Endothelial cell of umbilical vein (primary cell): ENCODE data around the gene AGFG2. TPM values are rescaled to one million over a fixed set of nuclear protein-coding genes. Genes with fewer than 3 reads are reported as not detected.

Source experiments
- BruUV-seq: library from RNA; stranded (reverse); fragments of 400-500 nt; replicated peaks from 2 replicates; lab custom pipeline; 2021; lab: Mats Ljungman, UMichigan
- CTCF ChIA-PET: fragments of 300-600, 350-600 bp; sonication (Branson Sonifier 250); formaldehyde crosslinking; loops from one replicate; lab custom pipeline; 2021; ENCODE audit warnings: antibody characterized with exemption, inconsistent platforms; lab: Charles Lee
- POLR2A ChIA-PET: fragments of 300-600, 350-600 bp; sonication (Branson Sonifier 250); formaldehyde crosslinking; loops from one replicate; lab custom pipeline; 2021; ENCODE audit warnings: antibody characterized with exemption, inconsistent platforms; lab: Charles Lee
- DNase-seq: peaks from one replicate; pipeline ENCODE4 v3.0.0-alpha.2; 2011; ENCODE audit warnings: low read depth, low spot score
- FAIRE-seq: peaks from 2 replicates; lab custom pipeline; 2011; peaks lifted over from hg19 to GRCh38; lab: Jason Lieb, UNC
- H2AFZ ChIP-seq: 2 replicates; pipeline ENCODE4 v1.6.0; 2012; ENCODE audit warnings: low read depth, low read length, control low read depth, inconsistent platforms
- H3K27ac ChIP-seq: 2 replicates; pipeline ENCODE4 v1.5.1; 2011; ENCODE audit warnings: low read depth, mild to moderate bottlenecking, control low read depth, low read length, moderate library complexity; ENCODE audit not compliant: insufficient read depth
- H3K27me3 ChIP-seq, 2 experiments: 2 replicates each; pipeline versions ENCODE4 v1.6.0 to v1.6.1; 2011; ENCODE audit warnings: low read length in 2 of 2, mixed read lengths in 1 of 2; ENCODE audit not compliant: control insufficient read depth in 2 of 2, insufficient read depth in 2 of 2
- H3K36me3 ChIP-seq, 2 experiments: 2 replicates in 1 of 2; 3 replicates in 1 of 2; pipeline ENCODE4 v1.5.1; 2011; ENCODE audit warnings: low read length in 2 of 2, mild to moderate bottlenecking in 1 of 2, moderate library complexity in 1 of 2; ENCODE audit not compliant: control insufficient read depth in 2 of 2, insufficient read depth in 2 of 2; ENCODE audit errors: extremely low read depth in 1 of 2
- H3K4me1 ChIP-seq: 3 replicates; pipeline ENCODE4 v1.5.1; 2011; ENCODE audit warnings: mild to moderate bottlenecking, low read length; ENCODE audit not compliant: control insufficient read depth, insufficient read depth; ENCODE audit errors: extremely low read depth
- H3K4me2 ChIP-seq: 2 replicates; pipeline ENCODE4 v1.6.1; 2011; ENCODE audit warnings: low read length, control low read depth, mixed read lengths; ENCODE audit not compliant: insufficient read depth
- H3K4me3 ChIP-seq, 3 experiments: fragments of 200-600 bp in 1 of 3; sonication (generic), shearing (Covaris generic) in 1 of 3; replicated peaks in 1 of 3; 2 replicates each; pipeline ENCODE4 v1.5.1; 2011 to 2016; ENCODE audit warnings: control low read depth in 3 of 3, low read length in 3 of 3, mild to moderate bottlenecking in 2 of 3, inconsistent platforms in 1 of 3, low read depth in 1 of 3, moderate library complexity in 1 of 3; ENCODE audit not compliant: insufficient read depth in 1 of 3
- H3K79me2 ChIP-seq: 2 replicates; pipeline ENCODE4 v1.6.0; 2012; ENCODE audit warnings: low read length, inconsistent platforms; ENCODE audit not compliant: control insufficient read depth, insufficient read depth
- H3K9ac ChIP-seq: replicated peaks from 2 replicates; pipeline ENCODE3; 2011; ENCODE audit warnings: low read length, control low read depth; ENCODE audit not compliant: insufficient read depth; ENCODE audit errors: extremely low read depth
- H3K9me1 ChIP-seq: replicated peaks from 3 replicates; pipeline ENCODE4 v1.6.0; 2011; ENCODE audit warnings: mild to moderate bottlenecking, low read length; ENCODE audit not compliant: control insufficient read depth, insufficient read depth; ENCODE audit errors: extremely low read depth
- H3K9me3 ChIP-seq: replicated peaks from 2 replicates; pipeline ENCODE4 v1.5.1; 2012; ENCODE audit warnings: low read length, inconsistent platforms; ENCODE audit not compliant: control insufficient read depth, insufficient read depth
- H4K20me1 ChIP-seq: replicated peaks from 2 replicates; pipeline ENCODE3; 2011; ENCODE audit warnings: mild to moderate bottlenecking, low read length; ENCODE audit not compliant: control insufficient read depth, insufficient read depth; ENCODE audit errors: extremely low read depth
- CTCF ChIP-seq, 2 donors: IDR thresholded peaks; 1 replicate in 1 of 2; 2 replicates in 1 of 2; pipeline ENCODE4 v1.5.1; 2011; ENCODE audit warnings: low read length in 2 of 2, mild to moderate bottlenecking in 2 of 2, moderate library complexity in 2 of 2, control low read depth in 1 of 2, inconsistent platforms in 1 of 2, low read depth in 1 of 2; ENCODE audit not compliant: insufficient read depth in 1 of 2; ENCODE audit errors: extremely low read depth in 1 of 2
- EZH2 ChIP-seq: IDR thresholded peaks from 2 replicates; pipeline ENCODE4 v1.6.1; 2012; ENCODE audit warnings: borderline replicate concordance, low read depth, mild to moderate bottlenecking, moderate library complexity, low read length, inconsistent platforms; ENCODE audit not compliant: severe bottlenecking
- FOS ChIP-seq: IDR thresholded peaks from 2 replicates; pipeline ENCODE4 v1.6.1; 2011; ENCODE audit warnings: mild to moderate bottlenecking, low read length, moderate library complexity, borderline replicate concordance; ENCODE audit not compliant: insufficient read depth
- GATA2 ChIP-seq: IDR thresholded peaks from 2 replicates; pipeline ENCODE4 v1.7.0; 2011; ENCODE audit warnings: low read depth, mild to moderate bottlenecking, moderate library complexity, mixed read lengths, low read length; ENCODE audit not compliant: insufficient read length, insufficient read depth
- JUN ChIP-seq: IDR thresholded peaks from 2 replicates; pipeline ENCODE4 v1.6.1; 2011; ENCODE audit warnings: borderline replicate concordance, low read depth; ENCODE audit not compliant: insufficient read length, insufficient read depth
- MAX ChIP-seq: IDR thresholded peaks from 2 replicates; pipeline ENCODE4 v1.6.1; 2011; ENCODE audit not compliant: insufficient read depth, insufficient read length
- MYC ChIP-seq: IDR thresholded peaks from one replicate; pipeline ENCODE4 v1.6.1; 2011; ENCODE audit warnings: mild to moderate bottlenecking, low read depth, low read length
- POLR2A ChIP-seq: IDR thresholded peaks from 2 replicates; pipeline ENCODE4 v1.6.1; 2012; ENCODE audit warnings: low read depth, mild to moderate bottlenecking, control low read depth, low read length
- POLR2AphosphoS5 ChIP-seq: IDR thresholded peaks from 2 replicates; pipeline ENCODE4 v1.6.1; 2012; ENCODE audit warnings: low read depth, mild to moderate bottlenecking, control low read depth, low read length, moderate library complexity; ENCODE audit not compliant: insufficient read depth
- dilution Hi-C: fragments of 300-500 bp; cut with MboI; formaldehyde crosslinking; loops from one replicate; pipeline ENCODE4 v1.15.0; 2019; ENCODE audit warnings: low sequenced_read_pairs; ENCODE audit not compliant: extremely low pct_ligation_motif_present
- intact Hi-C: fragments of 100-400 bp; cut with micrococcal nuclease; formaldehyde crosslinking; loops from one replicate; pipeline ENCODE4 v1.10.0; 2022
- polyA plus RNA-seq, 4 experiments: library from polyadenylated mRNA; depleted of rRNA in 3 of 4; stranded (reverse) in 3 of 4; unstranded in 1 of 4; fragments of >200 nt; gene quantifications; 2 replicates each; pipeline versions ENCODE4 v1.2.1 to v1.2.3, GENCODE V29; 2011 to 2012; ENCODE audit warnings: missing spikeins in 1 of 4
- total RNA-seq: library from RNA; stranded (reverse); gene quantifications from 2 replicates; pipeline ENCODE4 v1.2.3, GENCODE V29; 2021

AGFG2 gene
- total and polyA plus RNA-seq, 2 donors (not counting 3 experiments of a cell fraction or from before 2014, with no cell fraction given), result 33.6 to 44.6 TPM

- H3K36me3 ChIP-seq, result no peaks in the 10 kb centered on the region
- intact Hi-C loops (no loop called here), dilution Hi-C loops (no loop called here)
- no peaks in the 10 kb centered on the region for H4K20me1 ChIP-seq
- H3K79me2 ChIP-seq, result no peaks in the 10 kb centered on the region
- peaks cover 11% of the 10 kb centered on the region for H3K4me1 ChIP-seq
- H3K9me3 ChIP-seq, result no peaks in the 10 kb centered on the region
- H3K4me2 ChIP-seq, result no peak overlapping the region
- no peak overlapping the region for H2AFZ ChIP-seq
- H3K27me3 ChIP-seq, result no peaks in the 10 kb centered on the region
- POLR2A ChIA-PET, result interaction anchor here (0.7 kb wide), 1 partner anchor 82 kb away, joined by 5 read pairs; the partner anchor contains the start of gene ZCWPW1
- H3K4me3 ChIP-seq, result no peak overlapping the region
- no peak for FAIRE-seq
- DNase-seq, result no peak
- BruUV-seq, result no TSS peak
- no peak overlapping the region for H3K9ac ChIP-seq
- no peaks in the 10 kb centered on the region for H3K9me1 ChIP-seq
- CTCF ChIA-PET, result interaction anchor here (1.2 kb wide), 1 partner anchor 49 kb away, joined by 4 read pairs; no protein-coding TSS in a partner anchor
- no peak for TF ChIP-seq EZH2
- no peak for TF ChIP-seq MYC
- no peak for TF ChIP-seq GATA2
- TF ChIP-seq CTCF (IDR thresholded peaks at IDR 0.05; ENCODE audit: extremely low read depth in 1 of 2, insufficient read depth in 1 of 2, low read depth in 1 of 2, low read length in 2 of 2), result no peak
- no peak for TF ChIP-seq POLR2AphosphoS5
- no peak for TF ChIP-seq POLR2A
- no peak for TF ChIP-seq MAX
- no peak for TF ChIP-seq JUN
- TF ChIP-seq FOS, result no peak
- H3K27ac ChIP-seq, result no peak overlapping the region
These were observed 28.4 kb upstream of the AGFG2 start for GRCh38 chr7:100510437-100511239.
